GM19240 (cell line): ENCODE results near the gene IGSF8.
"Not testable (repeated sequence)": the region's sequence is repeated elsewhere in the genome, so short reads cannot be mapped to it uniquely, and the experiment has no call there.

Experiments used
- DNase-seq: peaks from one replicate; pipeline ENCODE4 v3.0.0; 2011; ENCODE audit warnings: low spot score; ENCODE audit not compliant: insufficient read length

Gene IGSF8

DNA sequence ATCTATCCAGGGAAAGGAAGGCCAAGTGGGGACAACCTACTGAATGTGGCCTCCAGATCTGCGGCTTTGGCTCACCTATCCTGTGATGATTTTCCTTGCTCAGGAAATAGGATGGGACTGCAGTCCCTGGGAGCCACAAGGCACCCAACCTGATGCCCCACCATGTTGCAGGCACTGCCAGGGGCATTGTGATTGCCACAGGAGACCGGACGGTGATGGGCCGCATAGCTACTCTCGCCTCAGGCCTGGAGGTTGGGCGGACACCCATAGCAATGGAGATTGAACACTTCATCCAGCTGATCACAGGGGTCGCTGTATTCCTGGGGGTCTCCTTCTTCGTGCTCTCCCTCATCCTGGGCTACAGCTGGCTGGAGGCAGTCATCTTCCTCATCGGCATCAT, 29.0 kb upstream of the IGSF8 start:
- DNase-seq: no peak

DNA sequence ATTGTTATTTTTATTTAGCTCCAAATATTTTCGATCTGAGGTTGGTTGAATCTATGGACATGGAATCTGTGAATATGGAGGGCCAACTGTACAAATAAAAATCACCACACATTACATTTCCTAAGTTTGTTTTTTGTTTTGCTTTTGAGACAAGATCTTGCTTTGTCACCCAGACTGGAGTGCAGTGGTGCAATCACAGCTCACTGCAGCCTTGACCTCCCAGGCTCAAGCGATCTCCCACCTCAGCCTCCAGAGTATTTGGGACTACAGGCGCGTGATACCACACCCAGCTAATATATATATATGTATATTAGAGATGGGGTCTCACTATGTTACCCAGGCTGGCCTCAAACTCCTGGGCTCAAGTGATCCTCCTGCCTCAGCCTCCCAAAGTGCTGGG, 27.9 kb upstream of the IGSF8 start:
- not testable (repeated sequence) for DNase-seq

- DNase-seq: no peak
Measured at GRCh38 chr1:160125746-160126145, 27.3 kb upstream of the IGSF8 start.

DNA sequence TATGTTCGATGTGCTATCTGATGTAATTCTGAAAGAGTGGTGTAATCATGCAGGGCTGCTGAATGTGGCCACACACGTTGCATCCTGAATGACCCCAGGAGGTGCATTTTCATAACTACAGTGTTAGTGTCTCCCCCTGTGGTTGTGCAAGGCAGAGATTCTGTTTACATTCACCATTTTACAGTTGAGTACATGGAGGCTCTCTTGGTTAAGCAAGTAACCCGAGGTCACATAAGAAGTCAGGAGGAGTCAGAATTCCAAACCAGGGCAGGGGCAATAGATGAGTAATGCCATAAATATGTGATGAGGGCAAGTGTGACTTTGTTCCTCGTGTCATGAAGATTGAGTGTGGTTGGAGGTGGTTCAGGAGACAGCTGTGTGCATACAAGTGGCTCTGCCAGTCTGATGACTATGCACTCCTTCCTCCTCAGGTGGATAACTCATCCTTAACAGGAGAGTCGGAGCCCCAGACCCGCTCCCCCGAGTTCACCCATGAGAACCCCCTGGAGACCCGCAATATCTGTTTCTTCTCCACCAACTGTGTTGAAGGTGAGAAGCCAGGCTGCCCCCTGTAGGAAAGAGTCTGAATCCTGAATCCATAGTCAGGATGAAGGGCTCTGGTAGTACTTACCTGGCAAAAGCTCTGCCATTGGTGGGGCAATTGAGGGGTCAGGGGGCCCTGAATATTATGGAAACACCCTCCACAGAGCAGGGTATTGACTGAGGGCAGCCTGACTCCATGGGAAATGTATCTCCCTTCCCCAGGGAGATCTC, 26.5 kb upstream of the IGSF8 start:
- DNase-seq: no peak

DNA sequence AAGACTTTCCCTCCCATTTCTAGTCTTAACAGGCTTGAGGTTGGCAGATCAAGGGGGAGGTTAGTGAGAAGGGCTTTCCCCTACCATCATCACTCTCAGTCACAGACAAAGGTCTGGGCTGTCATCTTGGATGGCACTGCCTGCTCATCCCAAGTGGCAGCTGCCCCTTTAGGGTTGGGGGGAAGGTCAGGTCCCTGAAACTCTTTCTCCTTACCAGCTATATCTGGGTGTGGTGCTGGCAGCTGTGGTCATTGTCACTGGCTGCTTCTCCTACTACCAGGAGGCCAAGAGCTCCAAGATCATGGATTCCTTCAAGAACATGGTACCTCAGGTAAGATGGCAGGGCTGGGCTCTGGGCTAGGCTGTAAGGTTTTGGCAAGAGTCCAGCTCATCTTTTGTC, 25.3 kb upstream of the IGSF8 start:
- DNase-seq: no peak

- no peak for DNase-seq
Measured at GRCh38 chr1:160122978-160123495, 24.6 kb upstream of the IGSF8 start.

DNA sequence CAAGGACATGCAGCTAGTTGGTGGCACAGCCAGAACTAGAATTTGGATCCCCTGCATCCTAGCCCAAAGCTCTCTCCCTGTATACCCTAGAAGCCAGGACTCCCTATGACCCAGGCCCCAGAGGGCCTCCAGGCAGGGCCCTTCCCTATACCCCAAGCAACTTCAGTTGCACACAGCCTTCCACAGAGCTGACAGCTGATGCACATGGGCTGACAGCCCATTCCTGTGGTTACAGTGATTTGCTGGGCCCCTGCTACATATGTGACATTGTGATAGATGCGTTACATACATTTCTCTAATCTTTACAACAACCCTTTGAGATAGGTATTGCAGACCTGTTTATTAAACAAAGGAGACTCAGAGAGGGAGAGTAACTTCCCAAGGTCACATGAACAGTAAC, 23.0 kb upstream of the IGSF8 start:
- DNase-seq: no peak

- DNase-seq: no peak
Measured at GRCh38 chr1:160120797-160121196, 22.4 kb upstream of the IGSF8 start.

GRCh38 chr1:160118928-160119327, 20.5 kb upstream of the IGSF8 start:
- DNase-seq: no peak

DNA sequence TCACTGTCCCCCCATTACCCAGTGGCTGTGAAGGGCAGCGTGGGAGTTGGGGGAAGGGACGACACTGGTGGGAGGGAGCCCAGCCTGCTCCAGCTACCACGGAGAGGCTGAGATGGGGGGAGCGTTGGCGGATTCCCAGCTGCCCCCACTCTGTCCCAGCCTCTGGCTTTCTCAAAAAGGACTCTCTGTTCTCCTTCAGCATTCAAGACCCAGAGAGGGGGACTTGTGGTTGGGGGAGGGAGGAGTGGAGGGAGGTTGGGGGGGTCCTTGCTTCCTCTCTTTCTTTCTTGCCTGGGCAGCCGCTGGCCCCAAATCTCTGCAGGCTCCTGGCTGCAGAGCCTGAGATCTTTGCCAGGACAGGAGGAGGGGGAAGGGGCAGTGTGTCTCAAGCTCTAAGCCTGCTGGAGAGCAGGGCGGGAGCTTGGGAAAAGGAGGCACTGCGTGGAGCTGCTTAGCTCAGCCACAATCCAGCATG, 19.3 kb upstream of the IGSF8 start:
- DNase-seq: no peak

GRCh38 chr1:160117300-160117699, 18.9 kb upstream of the IGSF8 start:
- no peak for DNase-seq

DNA sequence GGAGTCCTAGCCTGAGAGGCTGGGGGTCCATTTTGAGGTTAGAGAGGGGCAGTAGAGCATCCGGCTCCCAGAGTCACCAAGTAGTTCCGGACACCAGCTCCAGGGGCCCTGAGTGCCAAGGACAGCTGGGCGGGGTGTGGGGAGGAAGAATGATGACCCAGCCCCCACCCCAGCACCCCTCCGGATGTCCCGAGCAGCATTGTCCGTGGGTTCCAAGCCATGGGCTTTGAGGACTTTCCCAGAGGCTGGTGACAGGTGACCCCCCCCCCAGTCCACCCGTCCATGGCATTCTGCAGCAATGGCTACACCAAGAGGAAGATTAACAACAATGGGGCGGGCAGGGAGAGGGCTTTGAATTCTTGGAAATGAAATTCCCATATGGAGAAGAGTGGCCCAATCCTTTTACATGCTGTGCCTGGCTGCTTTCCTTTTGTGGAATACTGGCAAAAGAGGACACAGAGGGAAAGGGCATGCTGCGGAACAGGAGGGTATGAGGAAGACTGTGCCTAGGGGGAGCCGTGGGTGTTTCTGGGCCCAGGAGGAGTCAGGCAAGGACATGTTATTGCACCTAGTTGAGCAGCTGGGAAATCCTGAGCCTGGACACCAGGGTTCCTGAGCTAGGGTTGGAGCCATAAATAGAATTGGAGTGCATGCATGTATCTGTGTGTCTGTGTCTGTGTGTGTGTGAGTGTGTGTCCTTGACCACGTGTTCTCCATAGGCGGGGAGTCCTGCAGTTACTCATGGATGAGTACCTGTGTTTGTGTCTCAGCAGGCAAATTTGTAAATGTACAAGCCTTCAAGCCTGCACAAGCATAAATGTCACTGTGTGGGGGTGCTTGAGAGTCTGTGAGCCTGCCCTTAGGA, 18.1 kb upstream of the IGSF8 start:
- no peak for DNase-seq

DNA sequence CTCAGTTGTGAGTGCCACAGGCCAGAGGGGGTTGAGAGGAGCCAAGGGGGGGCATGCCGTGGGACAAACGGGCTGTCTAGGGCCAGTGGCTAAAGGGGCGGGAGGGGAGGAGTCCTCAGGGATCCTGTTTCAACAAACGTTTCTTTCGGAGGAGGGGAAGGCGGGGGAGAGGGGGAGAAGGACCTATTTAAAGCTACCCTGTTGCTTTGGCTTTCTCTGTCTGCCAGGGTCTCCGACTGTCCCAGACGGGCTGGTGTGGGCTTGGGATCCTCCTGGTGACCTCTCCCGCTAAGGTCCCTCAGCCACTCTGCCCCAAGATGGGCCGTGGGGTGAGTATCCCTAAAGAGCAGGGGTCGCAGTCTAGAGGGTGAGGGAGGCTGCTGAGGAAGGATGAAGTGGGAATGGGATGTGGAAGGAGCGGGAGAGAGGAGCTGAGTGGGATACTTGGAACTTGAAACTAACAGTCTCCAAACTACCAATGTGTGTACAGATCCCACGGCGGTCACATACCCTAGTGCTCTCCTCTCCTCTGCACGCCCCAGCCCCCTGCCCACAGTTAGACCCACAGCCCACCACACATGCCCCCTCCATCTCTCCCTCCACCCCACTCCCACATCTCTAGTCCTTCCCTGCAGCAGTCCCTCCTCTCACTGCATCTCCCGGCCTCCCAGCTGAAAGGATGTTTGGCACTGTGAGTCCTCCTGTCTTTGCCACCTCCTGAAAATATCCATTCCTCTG, 17.3 kb upstream of the IGSF8 start, which contains the start of gene ATP1A2:
Gene ATP1A2 (plus strand): TSS at position 215 of the 738 bp plus-strand sequence. CDS start 103 bp downstream, at position 318.
- no peak for DNase-seq

DNA sequence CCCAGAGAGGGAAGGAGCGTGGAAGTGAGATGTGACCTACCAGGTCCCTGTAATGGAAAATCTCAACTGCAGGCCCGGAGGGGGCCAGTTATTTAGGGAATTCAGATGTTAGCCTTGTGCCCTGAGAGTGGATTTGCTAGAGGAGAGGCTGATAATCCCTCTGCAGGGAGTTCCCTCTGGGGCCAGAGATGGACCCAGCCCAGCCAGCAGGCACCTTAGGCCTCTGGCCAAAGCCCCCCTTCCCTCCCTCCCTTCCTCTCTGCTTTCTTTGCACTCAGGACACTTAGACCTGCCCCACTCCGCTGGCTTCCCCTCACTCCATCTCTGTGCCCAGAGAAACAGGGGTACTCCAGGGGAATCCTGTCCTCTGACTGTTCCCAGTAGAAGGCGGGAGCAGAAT, 15.7 kb upstream of the IGSF8 start:
- DNase-seq: no peak

DNA sequence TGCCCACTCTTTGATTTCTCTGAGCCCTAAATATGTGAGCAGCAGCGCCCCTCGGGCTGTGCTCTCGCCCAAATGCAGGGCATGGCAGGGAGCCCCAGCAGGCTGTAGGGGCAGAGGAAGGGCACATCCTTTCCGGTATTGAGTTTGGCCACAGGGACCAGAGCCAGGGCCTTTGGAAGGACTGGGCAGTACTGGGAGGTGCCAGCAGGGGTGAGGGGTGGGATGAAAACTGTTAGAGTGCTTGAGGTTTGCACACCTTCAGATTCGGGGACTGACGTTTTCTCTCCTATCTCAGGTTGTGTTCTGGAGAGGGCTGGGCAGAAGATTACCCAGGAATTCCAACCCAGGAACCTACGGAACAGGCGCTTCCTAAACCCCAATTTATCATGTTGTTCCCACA, 15.0 kb upstream of the IGSF8 start:
- no peak for DNase-seq

DNA sequence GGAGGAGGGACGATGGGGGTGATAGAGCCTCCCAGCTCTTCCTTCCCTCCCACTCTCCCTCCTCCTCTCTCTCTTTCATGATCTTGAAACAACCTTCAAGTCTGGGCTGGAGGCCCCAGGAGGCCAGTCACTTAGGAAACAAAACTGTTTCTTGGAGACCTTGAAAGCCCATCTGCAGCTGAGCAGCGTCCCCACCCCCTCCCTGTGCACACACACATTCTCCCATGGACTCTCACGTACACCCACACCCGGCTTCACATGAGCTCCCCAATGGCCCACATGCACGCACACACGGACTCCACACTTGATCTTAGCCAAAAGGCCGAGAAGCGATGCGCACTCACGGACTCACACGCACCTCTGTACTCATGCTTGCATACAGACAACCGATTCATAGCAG, 13.9 kb upstream of the IGSF8 start:
- DNase-seq: no peak

- not testable (repeated sequence) for DNase-seq
Measured at GRCh38 chr1:160111462-160111861, 13.0 kb upstream of the IGSF8 start.

DNA sequence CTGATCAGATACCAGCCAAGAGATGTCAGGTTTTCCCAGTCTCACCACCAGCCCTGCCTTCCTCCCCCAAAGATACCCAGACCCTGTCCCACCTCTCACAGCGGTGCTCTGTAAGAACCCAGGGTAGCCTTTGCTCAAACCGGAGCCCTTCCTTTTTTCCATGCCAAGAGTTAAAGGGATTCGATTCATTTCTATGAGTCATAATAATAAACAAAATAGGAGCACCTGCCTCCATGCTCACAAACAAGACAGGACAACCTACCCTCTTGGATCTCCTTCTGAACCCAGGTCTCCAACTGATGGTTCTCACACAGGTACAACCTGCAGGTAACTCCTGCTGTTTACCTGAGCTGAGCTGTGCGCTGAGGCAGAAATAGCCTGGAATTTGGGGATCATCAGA, 11.3 kb upstream of the IGSF8 start:
- DNase-seq: no peak

GRCh38 chr1:160108888-160109662, 10.7 kb upstream of the IGSF8 start:
- no peak for DNase-seq

GRCh38 chr1:160107512-160107911, 9.1 kb upstream of the IGSF8 start:
- no peak for DNase-seq

DNA sequence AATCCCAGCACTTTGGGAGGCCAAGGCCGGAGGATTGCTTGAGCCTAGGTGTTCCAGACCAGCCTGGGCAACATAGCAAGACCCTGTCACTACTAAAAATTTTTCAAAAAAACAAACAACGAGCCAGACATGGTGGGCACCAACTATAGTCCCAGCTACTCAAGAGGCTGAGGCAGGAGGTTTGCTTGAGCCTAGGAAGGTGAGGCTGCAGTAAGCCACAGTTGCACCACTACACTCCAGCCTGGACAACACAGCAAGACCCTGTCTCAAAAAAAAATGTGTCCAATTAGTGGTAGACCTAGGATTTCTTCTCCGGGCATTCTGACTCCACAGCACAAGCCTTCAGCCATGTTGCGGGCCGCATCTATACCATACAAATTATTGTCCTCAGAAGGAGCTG, 6.7 kb upstream of the IGSF8 start:
- DNase-seq: no peak
